Retinal pigment epithelial cell (primary cell): ENCODE results near the gene KLHDC10.
A peak's percentile ranks its signal among the peaks of the same experiment; 100 is the strongest.

Experiments used
- DNase-seq: peaks from one replicate; pipeline ENCODE4 v3.0.0-alpha.2; 2010; ENCODE audit warnings: low read depth
- H3K4me3 ChIP-seq: 2 replicates; pipeline ENCODE4 v1.5.1; 2011; ENCODE audit warnings: mild to moderate bottlenecking, low read length, control low read depth, moderate library complexity
- CTCF ChIP-seq: conservative IDR thresholded peaks from 2 replicates; pipeline ENCODE4 v1.5.1; 2011; ENCODE audit warnings: low read depth, low read length, control low read depth, inconsistent platforms

Gene KLHDC10

DNA sequence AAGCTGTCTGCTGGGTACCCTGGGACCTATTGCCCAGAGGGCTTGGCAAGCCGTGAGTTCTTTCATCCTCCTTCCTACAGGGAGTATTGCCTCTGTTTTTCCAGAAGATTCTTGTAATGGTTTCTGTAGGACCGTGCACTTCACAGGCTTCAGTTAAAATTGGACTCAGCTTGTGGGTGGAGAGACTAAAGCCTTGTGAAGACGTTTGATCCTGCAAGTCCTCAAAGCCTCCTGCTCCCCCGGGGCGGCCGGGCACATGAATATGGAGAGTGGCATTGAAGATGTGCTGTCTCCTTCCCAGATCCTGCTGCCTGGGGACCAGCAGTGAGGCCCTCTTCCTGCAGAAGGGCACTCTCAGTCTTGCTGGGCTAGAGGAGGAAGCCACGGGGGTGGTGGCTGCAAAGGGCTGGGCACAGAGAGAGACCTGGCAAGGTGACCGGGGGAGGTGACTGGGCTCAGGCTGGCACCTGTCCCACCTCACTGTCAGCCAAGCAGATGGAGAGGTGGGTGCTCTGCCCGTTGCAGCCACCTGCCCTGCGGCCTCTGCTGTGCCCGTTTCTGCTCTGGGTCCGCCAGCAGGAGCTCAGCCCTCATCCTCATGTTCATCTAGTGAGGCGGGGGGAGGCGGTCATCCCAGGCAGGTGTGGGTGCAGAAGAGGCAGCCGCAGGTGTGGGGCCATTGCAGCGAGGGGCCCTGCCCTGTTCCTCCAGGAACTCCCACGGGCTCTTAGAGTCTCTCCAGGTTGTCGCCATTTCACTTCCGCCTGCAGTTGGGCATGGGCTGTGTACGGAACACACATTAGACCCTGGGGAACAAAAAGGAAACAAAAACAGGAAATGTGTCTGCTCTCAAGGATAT is 79.2 kb downstream of the KLHDC10 start:
- DNase-seq = no peak
- H3K4me3 ChIP-seq = no peak overlapping the region
- TF ChIP-seq CTCF = no peak

- H3K4me3 ChIP-seq = no peak overlapping the region
- no peak for TF ChIP-seq CTCF
- DNase-seq = no peak
These were observed 80.3 kb downstream of the KLHDC10 start for GRCh38 chr7:130150587-130150986.

- H3K4me3 ChIP-seq = no peak overlapping the region
- TF ChIP-seq CTCF = no peak
- DNase-seq = no peak
These were observed 81.5 kb downstream of the KLHDC10 start for GRCh38 chr7:130151591-130152492.

DNA sequence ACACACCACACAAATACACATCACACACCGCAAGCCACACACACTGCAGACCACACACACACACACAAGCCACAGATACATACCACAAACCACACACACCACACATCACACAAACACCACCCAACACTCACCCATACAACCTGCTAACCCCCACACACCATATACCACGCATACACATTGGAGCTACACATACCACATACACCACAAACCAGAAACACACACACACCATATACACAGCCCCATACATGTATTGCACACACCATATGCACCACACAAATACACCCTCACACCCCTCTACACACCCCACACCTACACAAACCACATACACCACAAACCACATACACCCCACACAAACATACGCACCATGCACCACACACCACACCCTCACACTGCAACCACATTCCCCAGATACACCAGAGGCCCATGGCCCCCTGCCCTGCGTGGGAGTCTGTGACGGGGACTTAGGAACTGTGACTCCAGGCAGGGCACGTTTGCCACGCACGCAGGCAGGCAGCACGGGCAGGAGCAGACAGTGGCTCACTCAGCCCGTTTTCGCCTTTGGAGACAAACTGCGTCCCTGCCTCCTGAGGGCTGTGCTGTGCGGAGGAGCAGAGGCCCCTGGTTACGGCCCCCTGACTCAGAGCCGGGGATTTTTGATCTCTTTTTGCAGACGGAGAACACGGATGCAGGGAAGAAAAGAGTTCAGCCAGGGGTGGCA is 82.3 kb downstream of the KLHDC10 start:
- DNase-seq = no peak
- no peak overlapping the region for H3K4me3 ChIP-seq
- TF ChIP-seq CTCF = no peak

DNA sequence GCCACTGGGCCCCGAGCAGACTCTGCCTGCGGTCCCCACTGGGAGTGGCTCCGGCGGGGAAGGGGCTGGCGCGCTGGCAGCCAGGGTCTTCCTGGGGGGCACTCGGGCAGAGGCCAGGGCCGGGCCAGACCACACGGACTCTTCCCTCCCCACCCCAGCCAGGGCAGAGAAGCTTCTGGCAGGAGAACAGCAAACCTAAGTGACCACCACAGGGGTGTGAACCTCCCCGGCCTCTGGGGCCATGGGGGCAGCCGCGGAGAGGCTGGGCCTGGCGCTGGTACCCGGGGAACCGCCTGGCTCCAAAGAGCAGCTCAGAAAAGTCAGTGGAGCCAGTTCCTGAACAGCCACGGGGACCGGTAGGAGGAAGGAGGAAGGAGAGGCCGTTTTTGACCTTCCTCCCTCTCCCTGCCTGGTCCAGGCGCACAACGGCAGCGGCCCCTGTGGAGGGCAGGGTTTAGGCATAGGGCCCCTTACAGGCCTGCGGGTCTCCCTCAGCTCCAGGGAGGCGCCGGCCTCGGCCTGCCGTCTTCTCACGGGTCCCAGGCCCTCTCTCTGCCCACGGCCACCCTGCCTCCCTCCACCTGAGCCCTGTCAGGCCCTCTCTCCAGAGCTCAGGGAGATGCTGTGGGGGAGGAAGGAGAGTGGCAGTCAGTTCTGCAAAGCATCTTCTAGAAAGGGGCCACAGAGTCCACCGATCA is 83.0 kb downstream of the KLHDC10 start:
- no peak for TF ChIP-seq CTCF
- DNase-seq = no peak
- H3K4me3 ChIP-seq = no peak overlapping the region

GRCh38 chr7:130154131-130154500 is 83.8 kb downstream of the KLHDC10 start:
- DNase-seq = peak; percentile 37
- TF ChIP-seq CTCF = no peak
- H3K4me3 ChIP-seq = no peak overlapping the region
